ENCODE data around the gene CCL4L2.
"Not testable (repeated sequence)": the region's sequence is repeated elsewhere in the genome, so short reads cannot be mapped to it uniquely, and the experiment has no call there.

Gene CCL4L2

DNA sequence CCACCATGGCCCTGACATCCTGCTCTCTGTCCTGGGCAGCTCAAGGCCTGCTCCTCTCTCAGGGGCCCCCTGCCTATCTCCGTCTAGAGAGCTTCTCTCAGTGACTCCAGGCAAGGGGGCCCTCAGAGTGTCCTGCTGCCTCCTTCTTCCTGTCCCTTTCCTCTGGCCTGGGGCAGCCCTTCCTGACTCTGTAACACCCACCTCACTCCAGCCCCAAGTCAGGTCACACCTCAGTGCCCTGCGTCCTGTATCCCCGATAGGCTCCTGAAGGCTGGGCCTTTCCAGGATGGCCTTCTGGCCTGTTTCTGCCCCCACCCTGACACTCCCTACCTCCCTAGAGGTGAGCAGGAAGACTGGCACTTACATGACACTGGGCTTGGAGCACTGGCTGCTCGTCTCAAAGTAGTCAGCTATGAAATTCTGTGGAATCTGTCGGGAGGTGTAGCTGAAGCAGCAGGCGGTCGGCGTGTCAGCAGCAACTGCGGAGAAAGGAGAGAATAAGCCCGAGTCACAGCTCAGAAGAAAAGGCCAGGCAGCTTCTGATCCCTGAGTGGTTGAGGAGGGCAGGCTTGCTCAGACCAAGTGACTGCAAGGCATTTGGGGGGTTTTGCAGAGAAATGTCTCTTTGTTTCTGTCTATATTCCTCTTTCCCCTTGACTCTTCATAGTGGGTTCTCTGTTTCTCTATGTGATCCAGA lies 15.3 kb upstream of the CCL4L2 start:
- no peak for DNase-seq

DNA sequence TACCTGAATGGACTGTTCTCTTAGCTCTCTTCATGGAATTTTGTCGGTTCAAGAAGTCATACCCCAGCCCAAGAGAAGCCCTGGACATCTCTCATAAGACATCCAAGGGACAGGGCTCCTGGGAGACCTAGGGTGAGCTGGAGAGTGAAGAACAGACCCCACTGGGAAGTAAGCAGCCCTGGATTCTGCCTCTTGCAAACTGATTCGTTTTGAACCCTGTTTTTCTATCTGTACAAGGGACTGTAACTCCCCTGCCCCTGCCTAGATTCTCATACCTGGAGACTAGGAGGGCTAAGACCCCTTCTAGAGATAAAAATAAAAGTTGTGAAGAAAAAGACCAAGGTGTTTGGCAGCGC lies 14.8 kb upstream of the CCL4L2 start:
- no peak for DNase-seq

- DNase-seq = no peak
Observed at GRCh38 chr17:36197387-36197703, 13.5 kb upstream of the CCL4L2 start.

- DNase-seq = no peak
Observed at GRCh38 chr17:36198831-36199465, 11.9 kb upstream of the CCL4L2 start.

DNA sequence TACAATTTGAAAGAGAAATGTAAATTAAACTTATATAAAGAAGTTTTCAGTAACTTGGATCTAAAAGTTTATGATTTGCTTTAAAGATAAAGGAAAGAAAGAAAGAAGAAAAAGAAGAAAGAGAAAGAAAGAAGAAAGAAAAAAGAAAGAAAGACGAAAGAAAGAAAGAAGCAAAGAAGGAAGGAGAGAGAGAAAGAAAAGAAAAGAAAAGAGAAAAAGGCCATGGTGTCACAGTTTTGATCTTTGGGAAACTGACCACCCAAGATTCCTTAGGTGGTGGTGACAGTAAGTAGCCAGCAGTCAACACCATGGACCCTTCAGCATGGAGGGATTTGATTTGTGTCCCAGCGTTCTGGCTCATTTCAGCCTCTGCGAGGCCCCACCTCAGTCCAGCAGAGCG lies 9.8 kb upstream of the CCL4L2 start:
- DNase-seq = not testable (repeated sequence)

GRCh38 chr17:36201506-36201905 lies 9.4 kb upstream of the CCL4L2 start:
- not testable (repeated sequence) for DNase-seq

DNA sequence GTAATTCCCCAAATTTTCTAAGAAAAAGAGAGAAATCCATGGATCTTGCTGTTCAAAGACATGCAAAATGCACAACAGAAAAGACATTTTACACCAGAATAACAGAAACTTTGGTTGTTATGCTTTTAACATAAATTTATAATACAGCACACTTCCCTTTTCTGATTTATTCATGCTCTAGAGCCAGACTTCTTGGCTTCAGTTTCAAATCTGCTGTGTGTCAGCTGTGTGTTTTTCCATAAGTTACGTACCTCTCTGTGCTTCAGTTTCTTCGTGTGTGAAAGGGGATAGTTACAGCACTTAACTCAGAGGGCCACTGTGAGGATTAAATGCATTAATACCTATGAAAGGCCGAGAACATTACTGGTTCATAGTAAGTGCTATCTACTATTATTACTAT lies 7.5 kb upstream of the CCL4L2 start:
- DNase-seq = no peak

GRCh38 chr17:36204724-36205500 lies 6.0 kb upstream of the CCL4L2 start:
- DNase-seq = no peak

DNA sequence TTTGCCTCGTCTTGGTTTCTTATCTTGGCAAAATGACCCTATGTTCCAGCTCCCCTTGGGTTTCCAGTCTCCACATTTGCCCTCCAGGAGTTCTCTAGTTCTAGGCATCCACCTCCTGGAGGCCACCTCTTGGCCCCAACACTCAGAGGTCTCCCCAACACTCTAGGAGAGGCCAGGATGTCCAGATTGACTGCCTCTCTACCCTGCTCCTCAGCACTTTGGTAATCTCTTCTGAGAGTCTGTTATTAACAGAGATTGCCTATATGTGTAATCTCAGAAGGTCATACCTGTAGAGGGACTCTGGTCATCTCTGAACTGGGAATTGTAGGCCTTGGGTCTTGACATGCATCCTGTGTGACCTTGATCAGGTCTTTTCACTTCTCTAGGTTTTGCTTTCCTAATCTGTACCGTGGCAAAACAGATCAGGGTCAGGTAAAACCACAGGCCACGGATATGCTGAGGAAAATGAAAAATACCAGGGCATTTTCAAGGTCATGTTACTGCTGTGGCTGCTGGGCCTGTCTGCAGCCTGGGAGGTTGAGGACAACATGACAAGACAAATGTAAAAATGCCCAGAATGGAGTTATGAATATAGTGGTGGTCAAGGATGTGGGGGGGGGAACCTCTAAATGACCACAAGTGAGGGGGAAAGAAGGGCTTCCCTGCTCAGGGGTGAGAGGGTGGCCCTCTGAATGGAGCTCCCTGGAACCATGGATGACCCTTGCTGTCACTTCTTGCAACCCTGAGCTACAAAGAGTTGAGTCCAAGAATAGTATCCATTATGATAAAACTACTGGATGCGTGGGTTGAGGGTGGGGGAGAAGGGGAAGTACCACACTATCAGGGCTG lies 5.0 kb upstream of the CCL4L2 start:
- no peak for DNase-seq

GRCh38 chr17:36206486-36206821 lies 4.4 kb upstream of the CCL4L2 start:
- not testable (repeated sequence) for DNase-seq

DNA sequence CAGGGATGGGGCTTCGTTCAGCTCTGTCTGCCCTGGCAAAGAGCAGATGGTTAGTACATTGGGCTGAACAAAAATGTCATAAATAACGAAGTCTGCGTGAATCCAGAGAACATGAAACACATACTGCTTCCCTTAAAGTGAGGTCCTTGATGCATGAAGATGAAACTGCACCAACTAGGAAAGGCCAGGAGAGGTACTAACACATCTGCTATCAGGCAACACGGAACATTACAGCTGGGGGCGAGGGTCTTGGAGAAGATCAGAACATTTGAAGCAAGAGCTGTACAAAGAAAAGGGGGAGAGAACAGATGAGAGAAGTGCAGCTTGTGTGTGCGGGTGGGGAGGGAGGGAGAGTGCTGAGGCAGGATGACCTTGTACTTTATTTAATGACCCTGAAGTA lies 3.5 kb upstream of the CCL4L2 start:
- not testable (repeated sequence) for DNase-seq

DNA sequence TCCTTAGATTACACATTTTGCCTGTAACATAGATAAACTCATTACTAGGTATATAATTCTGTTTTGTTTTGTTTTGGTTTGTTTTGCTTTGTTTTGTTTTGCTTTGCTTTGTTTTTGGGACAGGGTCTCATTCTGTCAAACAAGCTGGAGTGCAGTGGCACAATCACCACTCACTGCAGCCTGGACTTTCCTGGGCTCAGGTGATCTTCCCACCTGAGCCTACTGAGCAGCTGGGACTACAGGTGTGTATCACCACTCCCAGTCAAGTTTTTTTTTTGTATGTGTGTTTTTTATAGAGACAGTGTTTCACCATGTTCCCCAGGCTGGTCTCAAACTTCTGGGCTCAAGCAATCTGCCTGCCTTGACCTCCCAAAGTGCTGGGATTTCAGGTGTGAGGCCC lies 1.3 kb upstream of the CCL4L2 start:
- no peak for DNase-seq

DNA sequence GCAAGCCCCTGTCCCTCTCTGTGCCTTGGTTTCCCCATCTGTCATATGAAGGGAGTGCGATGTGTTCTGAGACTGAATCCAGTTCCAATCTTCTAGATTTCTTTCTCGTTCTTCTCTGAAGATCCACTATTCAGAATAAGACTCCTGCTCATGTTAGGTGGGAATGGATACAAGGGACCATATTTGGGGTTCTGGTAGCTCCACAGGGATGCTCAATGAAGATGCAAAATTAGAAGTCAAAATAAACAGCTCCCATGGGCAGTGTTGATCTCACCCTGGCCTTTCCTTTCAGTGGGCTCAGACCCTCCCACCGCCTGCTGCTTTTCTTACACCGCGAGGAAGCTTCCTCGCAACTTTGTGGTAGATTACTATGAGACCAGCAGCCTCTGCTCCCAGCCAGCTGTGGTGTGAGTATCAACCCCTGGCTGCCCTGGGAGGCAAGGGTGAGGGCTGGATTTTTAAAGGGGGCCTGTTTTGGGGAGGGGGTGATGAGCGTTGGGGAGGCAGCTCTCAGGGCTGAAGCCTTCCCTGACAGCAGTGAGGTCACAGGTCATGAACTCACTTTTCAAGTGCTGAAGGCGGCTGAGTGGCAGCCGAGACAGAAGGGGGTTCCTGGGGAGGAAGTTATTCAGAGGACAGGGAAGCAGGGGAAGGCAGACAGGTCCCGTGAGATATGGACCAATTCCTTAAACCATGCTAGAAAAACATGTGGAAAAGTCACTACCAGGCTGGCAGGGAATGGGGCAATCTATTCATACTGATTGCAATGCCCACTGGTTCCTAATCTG lies 815 bp downstream of the CCL4L2 start:
- not testable (repeated sequence) for DNase-seq

- no peak for DNase-seq
Observed at GRCh38 chr17:36212272-36212605, 1.4 kb downstream of the CCL4L2 start.

- DNase-seq = peak; percentile 36
Observed at GRCh38 chr17:36212966-36213365, 2.1 kb downstream of the CCL4L2 start.

- DNase-seq = no peak
Observed at GRCh38 chr17:36213695-36214094, 2.8 kb downstream of the CCL4L2 start.

- DNase-seq = no peak
Observed at GRCh38 chr17:36214918-36215317, 4.1 kb downstream of the CCL4L2 start.

- not testable (repeated sequence) for DNase-seq
Observed at GRCh38 chr17:36215406-36216308, 4.8 kb downstream of the CCL4L2 start.

DNA sequence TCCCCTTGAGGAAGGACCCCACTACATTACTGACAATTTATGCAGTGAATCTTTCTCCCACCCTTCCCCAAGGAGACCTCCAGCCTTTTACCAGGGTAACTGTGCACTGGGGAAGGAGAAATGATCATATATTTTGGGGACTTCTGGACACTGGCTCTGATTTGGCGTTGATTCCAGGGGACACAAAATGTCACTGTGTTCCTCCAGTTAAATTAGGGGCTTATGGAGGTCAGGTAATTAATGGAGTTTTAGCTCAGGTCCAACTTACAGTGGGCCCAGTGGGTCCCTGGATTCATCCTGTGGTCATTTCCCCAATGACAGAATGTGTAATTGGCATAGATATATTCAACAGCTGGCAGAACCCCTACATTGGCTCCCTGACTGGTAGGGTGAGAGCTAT lies 8.7 kb downstream of the CCL4L2 start:
- DNase-seq = not testable (repeated sequence)

- not testable (repeated sequence) for DNase-seq
Observed at GRCh38 chr17:36220737-36221580, 10.1 kb downstream of the CCL4L2 start.
